ENCODE results near the gene GNA15.
A peak's percentile ranks its signal among the peaks of the same experiment; 100 is the strongest.

GNA15 gene

GRCh38 chr19:3132971-3133792 is 2.7 kb upstream of the GNA15 start:
- TF ChIP-seq, protein P1, sequence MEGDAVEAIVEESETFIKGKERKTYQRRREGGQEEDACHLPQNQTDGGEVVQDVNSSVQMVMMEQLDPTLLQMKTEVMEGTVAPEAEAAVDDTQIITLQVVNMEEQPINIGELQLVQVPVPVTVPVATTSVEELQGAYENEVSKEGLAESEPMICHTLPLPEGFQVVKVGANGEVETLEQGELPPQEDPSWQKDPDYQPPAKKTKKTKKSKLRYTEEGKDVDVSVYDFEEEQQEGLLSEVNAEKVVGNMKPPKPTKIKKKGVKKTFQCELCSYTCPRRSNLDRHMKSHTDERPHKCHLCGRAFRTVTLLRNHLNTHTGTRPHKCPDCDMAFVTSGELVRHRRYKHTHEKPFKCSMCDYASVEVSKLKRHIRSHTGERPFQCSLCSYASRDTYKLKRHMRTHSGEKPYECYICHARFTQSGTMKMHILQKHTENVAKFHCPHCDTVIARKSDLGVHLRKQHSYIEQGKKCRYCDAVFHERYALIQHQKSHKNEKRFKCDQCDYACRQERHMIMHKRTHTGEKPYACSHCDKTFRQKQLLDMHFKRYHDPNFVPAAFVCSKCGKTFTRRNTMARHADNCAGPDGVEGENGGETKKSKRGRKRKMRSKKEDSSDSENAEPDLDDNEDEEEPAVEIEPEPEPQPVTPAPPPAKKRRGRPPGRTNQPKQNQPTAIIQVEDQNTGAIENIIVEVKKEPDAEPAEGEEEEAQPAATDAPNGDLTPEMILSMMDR (IDR thresholded peaks at IDR 0.05; ENCODE audit: insufficient read depth, low read depth, low read length, missing control alignments) = no peak
- peak; percentile 31 for DNase-seq (ENCODE audit: low read depth)
- no peak overlapping the region for H3K4me3 ChIP-seq (ENCODE audit: low read length)

- TF ChIP-seq, protein P1 (IDR thresholded peaks at IDR 0.05; ENCODE audit: insufficient read depth, low read depth, low read length, missing control alignments) = no peak
- H3K4me3 ChIP-seq (ENCODE audit: low read length) = no peak overlapping the region
Observed at GRCh38 chr19:3133793-3134116, 2.1 kb upstream of the GNA15 start.

DNA sequence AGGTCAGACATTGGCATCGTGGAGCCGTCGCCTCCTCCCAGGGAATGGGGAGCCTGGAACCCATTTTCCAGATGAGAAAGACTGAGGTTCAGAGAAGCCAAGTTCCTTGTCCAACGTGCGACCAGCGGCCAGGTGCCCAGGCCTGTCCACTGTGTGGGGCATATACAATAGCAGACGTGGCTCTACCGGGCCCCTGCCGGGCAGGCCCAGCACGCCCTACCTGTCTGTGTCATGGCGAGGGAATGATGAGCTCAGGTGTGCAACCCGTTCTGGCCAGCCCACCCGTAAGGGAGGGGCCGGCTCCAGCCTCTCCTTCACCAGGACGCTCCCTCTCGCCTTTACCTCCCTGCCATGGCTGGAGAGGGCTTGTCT is 837 bp downstream of the GNA15 start:
- TF ChIP-seq, protein P1 (IDR thresholded peaks at IDR 0.05; ENCODE audit: insufficient read depth, low read depth, low read length, missing control alignments) = no peak
- DNase-seq (ENCODE audit: low read depth) = peak; percentile 95
- H3K4me3 ChIP-seq (ENCODE audit: low read length) = peak overlapping the region; percentile 67

More at GRCh38 chr19:3133793-3134116, 2.1 kb upstream of the GNA15 start:
- DNase-seq (ENCODE audit: low read depth) = no peak

DNA sequence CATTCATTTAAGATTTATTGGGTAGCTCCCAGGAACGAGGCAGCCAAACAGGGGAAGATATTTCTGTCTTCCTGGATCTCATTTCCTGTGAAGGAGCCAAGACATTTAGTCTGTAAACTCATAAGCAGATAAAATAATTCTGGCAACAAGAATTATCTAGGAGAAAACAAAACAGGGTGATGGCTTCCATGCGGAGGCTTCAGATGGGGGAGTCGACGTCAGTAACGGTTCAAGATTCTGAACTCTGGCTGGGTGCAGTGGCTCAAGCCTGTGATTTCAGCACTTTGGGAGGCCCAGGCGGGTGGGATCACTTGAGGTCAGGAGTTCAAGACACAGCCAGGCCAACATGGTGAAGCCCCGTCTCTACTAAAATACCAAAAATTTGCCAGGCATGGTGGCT is 1.3 kb downstream of the GNA15 start:
- no peak for DNase-seq (ENCODE audit: low read depth)
- TF ChIP-seq, protein P1 (IDR thresholded peaks at IDR 0.05; ENCODE audit: insufficient read depth, low read depth, low read length, missing control alignments) = no peak
- peak overlapping the region; percentile 67 for H3K4me3 ChIP-seq (ENCODE audit: low read length)

DNA sequence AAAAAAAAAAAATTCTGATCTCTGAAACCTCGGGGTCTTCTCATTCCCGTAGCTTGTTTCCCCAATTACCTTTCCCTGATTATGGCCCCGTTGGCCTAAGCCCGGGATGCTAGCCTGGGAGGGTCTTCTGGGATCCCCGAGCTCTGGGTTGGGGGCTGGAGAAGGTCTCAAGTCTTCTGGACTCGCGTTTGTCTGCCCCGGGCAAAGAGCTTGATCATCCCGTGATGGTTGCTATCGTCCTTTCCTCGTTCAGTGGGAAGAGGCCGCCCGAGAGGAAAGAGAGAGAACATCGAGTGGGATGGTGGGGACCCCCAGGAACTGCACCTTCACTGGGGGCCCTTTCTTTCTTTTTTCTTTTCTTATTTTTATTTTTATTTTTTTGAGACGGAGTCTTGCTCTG is 2.4 kb downstream of the GNA15 start:
- no peak for DNase-seq (ENCODE audit: low read depth)
- TF ChIP-seq, protein P1 (IDR thresholded peaks at IDR 0.05; ENCODE audit: insufficient read depth, low read depth, low read length, missing control alignments) = no peak
- H3K4me3 ChIP-seq (ENCODE audit: low read length) = no peak overlapping the region

GRCh38 chr19:3140667-3141038 is 4.8 kb downstream of the GNA15 start:
- DNase-seq (ENCODE audit: low read depth) = no peak
- H3K4me3 ChIP-seq (ENCODE audit: low read length) = no peak overlapping the region
- TF ChIP-seq, protein P1 (IDR thresholded peaks at IDR 0.05; ENCODE audit: insufficient read depth, low read depth, low read length, missing control alignments) = no peak

DNA sequence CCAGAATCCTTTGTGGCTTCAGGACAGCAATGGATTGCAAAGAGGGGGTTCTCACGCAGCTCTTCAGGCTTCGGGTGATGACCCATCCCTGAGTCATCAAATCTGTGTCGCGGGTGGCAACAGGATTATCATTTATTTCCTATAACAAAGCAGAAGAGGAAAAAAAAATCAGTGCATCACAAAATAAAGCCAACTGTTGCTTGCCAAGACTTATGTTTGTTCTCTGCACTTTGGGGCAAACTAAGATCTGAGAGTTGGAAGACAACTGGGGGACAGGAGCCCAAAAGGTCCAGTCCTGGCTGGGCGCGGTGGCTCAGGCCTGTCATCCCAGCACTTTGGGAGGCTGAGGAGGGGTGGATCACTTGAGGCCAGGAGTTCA is 6.4 kb downstream of the GNA15 start:
- H3K4me3 ChIP-seq (ENCODE audit: low read length) = no peak overlapping the region
- TF ChIP-seq, protein P1 (IDR thresholded peaks at IDR 0.05; ENCODE audit: insufficient read depth, low read depth, low read length, missing control alignments) = no peak
- DNase-seq (ENCODE audit: low read depth) = peak; percentile 84

Measured in epithelial cell of esophagus (primary cell).